CD4-positive, CD25-positive, alpha-beta regulatory T cell (primary cell): ENCODE data around the gene MXD1. TPM values are rescaled to one million over a fixed set of nuclear protein-coding genes. Genes with fewer than 3 reads are reported as not detected.
A peak's percentile ranks its signal among the peaks of the same experiment; 100 is the strongest.

Experiments used
- ATAC-seq, 2 donors: fragments of 150-1000 bp; cut with Tn5 transposase; one replicate each; pipeline ENCODE4 v1.10.0; 2021; ENCODE audit warnings: low read depth in 2 of 2, moderate number of reproducible peaks in 2 of 2, moderate library complexity in 1 of 2
- DNase-seq, 3 donors: peaks; one replicate each; pipeline versions ENCODE4 v3.0.0 to v3.0.0-alpha.2; 2012 to 2022; ENCODE audit warnings: mixed read lengths in 1 of 3
- H3K27ac ChIP-seq: one replicate; pipeline ENCODE4 v1.7.0; 2013; ENCODE audit warnings: mild to moderate bottlenecking, low read length; ENCODE audit not compliant: insufficient read depth, poor library complexity, severe bottlenecking
- H3K27me3 ChIP-seq: one replicate; pipeline ENCODE4 v1.7.0; 2013; ENCODE audit warnings: low read length; ENCODE audit not compliant: control insufficient read depth, insufficient read depth
- H3K36me3 ChIP-seq: one replicate; pipeline ENCODE4 v1.7.0; 2013; ENCODE audit warnings: mild to moderate bottlenecking, low read length, moderate library complexity; ENCODE audit not compliant: control insufficient read depth, insufficient read depth
- H3K4me1 ChIP-seq: 2 replicates; pipeline ENCODE4 v1.7.0; 2013; ENCODE audit warnings: mild to moderate bottlenecking, low read length; ENCODE audit not compliant: insufficient read depth, control insufficient read depth, poor library complexity, severe bottlenecking
- H3K4me3 ChIP-seq: one replicate; pipeline ENCODE4 v1.7.0; 2013; ENCODE audit warnings: low read depth, mild to moderate bottlenecking, low read length, moderate library complexity
- H3K9me3 ChIP-seq, 2 experiments: 1 replicate in 1 of 2; 2 replicates in 1 of 2; pipeline ENCODE4 v1.7.0; 2013; ENCODE audit warnings: low read length in 2 of 2, mild to moderate bottlenecking in 1 of 2, moderate library complexity in 1 of 2; ENCODE audit not compliant: control insufficient read depth in 2 of 2
- H3K27ac Mint-ChIP-seq, 3 donors: one replicate each; pipeline ENCODE4 v1.8.0; 2020 to 2022; ENCODE audit warnings: mild to moderate bottlenecking in 3 of 3, mixed read lengths in 3 of 3, moderate library complexity in 2 of 3
- H3K27me3 Mint-ChIP-seq: one replicate; pipeline ENCODE4 v1.8.0; 2022; ENCODE audit warnings: mild to moderate bottlenecking, mixed read lengths
- H3K36me3 Mint-ChIP-seq: one replicate; pipeline ENCODE4 v1.8.0; 2020; ENCODE audit warnings: mixed read lengths
- H3K4me1 Mint-ChIP-seq, 4 donors: one replicate each; pipeline ENCODE4 v1.8.0; 2020 to 2022; ENCODE audit warnings: mixed read lengths in 4 of 4, mild to moderate bottlenecking in 1 of 4
- H3K4me3 Mint-ChIP-seq, 4 donors: one replicate each; pipeline ENCODE4 v1.8.0; 2020 to 2022; ENCODE audit warnings: mild to moderate bottlenecking in 4 of 4, mixed read lengths in 4 of 4, moderate library complexity in 3 of 4
- H3K9me3 Mint-ChIP-seq, 7 donors: one replicate each; pipeline ENCODE4 v1.8.0; 2020 to 2022; ENCODE audit warnings: mixed read lengths in 7 of 7, mild to moderate bottlenecking in 3 of 7, moderate library complexity in 2 of 7
- polyA plus RNA-seq, 4 donors: library from polyadenylated mRNA; unstranded; fragments of 300-500 nt; fragmentation: Illumina TruSeq; gene quantifications; one replicate each; pipeline ENCODE4 v1.2.3, GENCODE V29; 2021
- total RNA-seq: library from RNA; stranded (reverse); gene quantifications from one replicate; pipeline ENCODE4 v1.2.3, GENCODE V29; 2022

Gene MXD1
- total and polyA plus RNA-seq, 5 donors from 2014 or later = 8.3 to 40.6 (median 12.9) TPM

DNA sequence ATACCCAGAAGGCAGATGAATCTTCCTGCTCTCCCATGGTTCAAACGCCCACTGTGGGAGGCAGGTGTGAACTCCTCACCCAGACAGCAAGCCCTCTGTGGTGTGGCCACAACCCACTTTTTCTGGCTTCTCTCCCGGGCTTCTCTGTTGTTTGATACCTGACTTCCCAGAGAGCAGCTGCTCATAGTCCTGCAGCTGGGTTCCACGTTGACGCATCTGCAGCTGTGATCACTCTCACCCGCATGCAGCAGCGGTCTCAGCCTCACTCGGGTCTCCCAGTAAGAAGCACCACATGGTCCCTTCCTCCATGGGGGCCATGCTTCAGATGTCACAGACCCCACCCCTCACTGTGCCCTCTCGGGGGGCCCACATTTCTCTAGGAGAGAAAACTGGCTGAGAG, 43.1 kb downstream of the MXD1 start:
- Mint-ChIP-seq H3K27ac (no peak overlapping the region), H3K4me3 (no peak overlapping the region)
- no peak for DNase-seq

DNA sequence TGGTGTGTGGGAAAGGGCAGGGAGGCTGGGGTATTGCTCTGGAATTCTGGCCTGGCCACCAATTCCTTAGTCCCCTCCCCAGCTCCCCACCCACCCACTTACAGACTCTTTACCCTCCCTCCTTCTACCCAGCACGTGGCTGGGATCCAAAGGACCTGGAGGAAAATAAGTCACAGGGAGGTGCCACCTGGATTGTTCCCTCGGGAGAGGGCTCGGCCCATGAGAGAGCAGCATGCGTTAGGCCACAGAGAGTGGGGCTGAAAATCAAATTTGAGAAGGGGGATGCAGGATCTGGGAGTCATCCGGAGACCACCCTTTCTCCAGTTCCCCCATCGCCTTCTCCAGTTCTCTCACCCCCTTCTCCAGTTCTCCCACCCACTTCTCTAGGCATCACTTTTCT, 43.6 kb downstream of the MXD1 start:
- Histone ChIP-seq H3K4me1 (no peaks in the 10 kb centered on the region), H3K9me3 (no peaks in the 10 kb centered on the region), H3K36me3 (no peaks in the 10 kb centered on the region), H3K27ac (no peak overlapping the region), H3K4me3 (no peak overlapping the region), H3K27me3 (peaks cover 5% of the 10 kb centered on the region)
- Mint-ChIP-seq H3K36me3 (no peaks in the 10 kb centered on the region), H3K27me3 (peaks cover 18% of the 10 kb centered on the region), H3K9me3 (peaks cover 0 to 2% (median 0%) of the 10 kb centered on the region in 7 donors), H3K27ac (no peak overlapping the region), H3K4me3 (no peak overlapping the region), H3K4me1 (peaks cover 0 to 2% (median 0%) of the 10 kb centered on the region in 4 donors)
- DNase-seq (no peak), ATAC-seq (no peak)

More for the DNA sequence above, 43.1 kb downstream of the MXD1 start:
- no peaks in the 10 kb centered on the region for H3K36me3 Mint-ChIP-seq
- Histone ChIP-seq H3K9me3 (no peaks in the 10 kb centered on the region), H3K4me1 (no peaks in the 10 kb centered on the region), H3K27ac (no peak overlapping the region), H3K36me3 (no peaks in the 10 kb centered on the region), H3K4me3 (no peak overlapping the region), H3K27me3 (peaks cover 5% of the 10 kb centered on the region)
- H3K4me1 Mint-ChIP-seq = peaks cover 0 to 2% (median 0%) of the 10 kb centered on the region in 4 donors
- peaks cover 0 to 2% (median 0%) of the 10 kb centered on the region in 7 donors for H3K9me3 Mint-ChIP-seq
- no peak for ATAC-seq
- peaks cover 18% of the 10 kb centered on the region for H3K27me3 Mint-ChIP-seq

DNA sequence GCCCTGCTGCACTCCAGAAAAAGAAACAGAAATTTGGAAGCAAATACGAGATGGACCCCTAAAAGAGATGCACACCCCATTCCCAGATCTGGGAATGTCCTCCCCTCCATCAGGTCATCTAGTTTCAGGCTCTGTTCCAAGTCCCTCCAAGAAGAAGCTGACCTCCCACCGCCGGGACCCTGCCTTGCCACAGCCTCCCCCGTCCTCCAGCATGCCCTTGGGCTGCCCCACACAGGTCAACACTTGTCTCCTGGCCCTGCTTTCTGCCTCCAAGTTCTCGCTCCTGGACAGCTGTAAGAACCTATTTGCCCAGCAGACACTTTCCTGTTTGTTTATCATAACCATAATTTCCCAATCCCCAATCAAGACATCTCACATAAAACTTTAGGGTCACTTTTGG, 44.5 kb downstream of the MXD1 start:
- no peaks in the 10 kb centered on the region for H3K36me3 Mint-ChIP-seq
- no peak overlapping the region for H3K27ac Mint-ChIP-seq
- no peak overlapping the region for H3K4me3 Mint-ChIP-seq
- H3K36me3 ChIP-seq = no peaks in the 10 kb centered on the region
- H3K27me3 Mint-ChIP-seq = peaks cover 17% of the 10 kb centered on the region
- peaks cover under 1% of the 10 kb centered on the region for H3K4me1 ChIP-seq
- H3K27me3 ChIP-seq = peaks cover 5% of the 10 kb centered on the region
- H3K9me3 ChIP-seq = no peaks in the 10 kb centered on the region
- no peak overlapping the region for H3K27ac ChIP-seq
- no peak overlapping the region for H3K4me3 ChIP-seq
- H3K4me1 Mint-ChIP-seq = peaks cover 0 to 2% (median 0%) of the 10 kb centered on the region in 4 donors
- ATAC-seq (no peak), DNase-seq (no peak)
- H3K9me3 Mint-ChIP-seq = peaks cover 0 to 2% (median 0%) of the 10 kb centered on the region in 7 donors

DNA sequence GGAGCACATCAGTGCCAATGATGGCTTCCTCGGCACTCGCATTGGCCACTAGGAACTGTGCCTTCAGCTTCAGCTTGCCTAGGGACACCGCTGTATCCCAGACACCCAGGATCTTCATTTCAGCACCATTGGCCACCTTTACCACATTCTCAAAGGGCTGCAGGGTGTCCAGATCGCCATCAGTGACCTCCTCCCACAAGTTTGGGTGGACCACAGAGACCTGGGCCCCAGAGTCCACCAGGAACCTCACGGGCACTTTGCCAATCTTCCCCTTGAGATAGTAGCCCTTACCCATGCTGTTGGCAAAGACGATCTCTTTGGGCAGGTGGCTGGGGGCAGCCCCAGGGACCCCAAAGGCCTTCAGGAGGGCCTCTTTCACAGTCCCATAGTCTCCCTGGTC, 45.9 kb downstream of the MXD1 start:
- Histone ChIP-seq H3K36me3 (no peaks in the 10 kb centered on the region), H3K27me3 (peaks cover 5% of the 10 kb centered on the region), H3K9me3 (no peaks in the 10 kb centered on the region), H3K4me3 (no peak overlapping the region), H3K4me1 (peaks cover 5% of the 10 kb centered on the region), H3K27ac (no peak overlapping the region)
- DNase-seq = no peak
- no peak overlapping the region for H3K27ac Mint-ChIP-seq
- no peaks in the 10 kb centered on the region for H3K36me3 Mint-ChIP-seq
- no peak overlapping the region for H3K4me3 Mint-ChIP-seq
- peaks cover 0 to 6% (median under 1%) of the 10 kb centered on the region in 4 donors for H3K4me1 Mint-ChIP-seq
- ATAC-seq = no peak
- H3K9me3 Mint-ChIP-seq = peaks cover 0 to 2% (median 0%) of the 10 kb centered on the region in 7 donors
- peaks cover 8% of the 10 kb centered on the region for H3K27me3 Mint-ChIP-seq

GRCh38 chr2:69961496-69961895, 46.6 kb downstream of the MXD1 start, which contains the start of gene ASPRV1:
Gene ASPRV1, minus strand, starts transcription at chr2:69961631. Its CDS starts 195 bp downstream, at chr2:69961436.
- DNase-seq (no peak), ATAC-seq (no peak)
- Histone ChIP-seq H3K4me3 (no peak within 1 kb of the TSS), H3K9me3 (no peaks in the 10 kb centered on the region), H3K27me3 (peaks cover 5% of the 10 kb centered on the region), H3K4me1 (peaks cover 5% of the 10 kb centered on the region), H3K27ac (no peak within 1 kb of the TSS), H3K36me3 (no peaks in the 10 kb centered on the region)
- no peak within 1 kb of the TSS for H3K27ac Mint-ChIP-seq
- H3K27me3 Mint-ChIP-seq = peaks cover 7% of the 10 kb centered on the region
- no peak within 1 kb of the TSS for H3K4me3 Mint-ChIP-seq
- H3K9me3 Mint-ChIP-seq = peaks cover 0 to 2% (median 0%) of the 10 kb centered on the region in 7 donors
- H3K4me1 Mint-ChIP-seq = peaks cover 0 to 6% (median under 1%) of the 10 kb centered on the region in 4 donors
- no peaks in the 10 kb centered on the region for H3K36me3 Mint-ChIP-seq

DNA sequence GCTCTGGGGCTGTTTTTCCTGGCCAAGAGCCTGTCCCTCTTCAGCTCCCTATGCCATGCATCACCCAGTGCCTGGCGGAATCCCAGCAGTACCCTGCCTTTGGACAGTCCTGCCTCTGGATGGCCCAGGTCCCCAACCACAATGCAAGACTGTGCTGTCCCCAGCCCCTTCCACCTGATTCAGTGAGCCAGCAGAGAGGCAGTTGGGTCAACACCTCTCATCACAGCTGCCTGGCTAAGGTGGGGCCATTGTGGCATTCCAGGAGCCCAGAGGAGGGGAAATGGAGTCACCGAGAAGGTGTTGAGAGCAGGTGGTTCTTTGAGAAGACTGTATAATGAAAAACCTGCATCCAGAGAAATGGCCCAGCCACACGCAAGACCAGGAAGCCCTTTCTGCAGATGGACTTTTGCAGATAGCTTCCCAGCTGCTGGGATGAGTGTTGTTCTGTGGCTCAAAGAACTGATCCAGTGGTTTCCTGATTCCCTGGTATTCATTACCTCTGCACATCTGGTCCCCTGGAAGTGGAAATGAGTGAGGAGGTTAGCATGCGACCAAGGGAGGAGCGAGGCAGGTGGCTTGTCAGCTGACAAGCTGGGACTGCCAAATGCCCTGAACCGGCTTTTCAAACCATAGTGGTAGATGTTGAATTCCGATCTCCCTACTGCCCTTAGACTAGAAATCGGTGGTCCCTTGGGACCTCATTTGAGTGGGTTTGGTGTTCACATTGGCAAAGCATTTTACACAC, 48.2 kb downstream of the MXD1 start:
- Mint-ChIP-seq H3K36me3 (no peaks in the 10 kb centered on the region), H3K27ac (no peak overlapping the region), H3K27me3 (no peaks in the 10 kb centered on the region), H3K4me3 (no peak overlapping the region), H3K9me3 (peaks cover 0 to 2% (median 0%) of the 10 kb centered on the region in 7 donors), H3K4me1 (peaks cover 0 to 6% (median under 1%) of the 10 kb centered on the region in 4 donors)
- Histone ChIP-seq H3K27ac (no peak overlapping the region), H3K36me3 (no peaks in the 10 kb centered on the region), H3K4me3 (no peak overlapping the region), H3K4me1 (peaks cover 5% of the 10 kb centered on the region), H3K27me3 (no peaks in the 10 kb centered on the region), H3K9me3 (no peaks in the 10 kb centered on the region)
- no peak for ATAC-seq
- no peak for DNase-seq

- Histone ChIP-seq H3K36me3 (no peaks in the 10 kb centered on the region), H3K27me3 (no peaks in the 10 kb centered on the region), H3K4me3 (no peak overlapping the region), H3K4me1 (peaks cover 5% of the 10 kb centered on the region), H3K9me3 (no peaks in the 10 kb centered on the region), H3K27ac (no peak overlapping the region)
- Mint-ChIP-seq H3K4me1 (peaks cover 0 to 6% (median under 1%) of the 10 kb centered on the region in 4 donors), H3K27me3 (no peaks in the 10 kb centered on the region), H3K9me3 (peaks cover 0 to 2% (median 0%) of the 10 kb centered on the region in 7 donors), H3K4me3 (no peak overlapping the region), H3K36me3 (no peaks in the 10 kb centered on the region), H3K27ac (peak overlapping the region in 1 of 3 donors; percentile 20)
- no peak for DNase-seq
- no peak for ATAC-seq
Measured at GRCh38 chr2:69964353-69964841, 49.5 kb downstream of the MXD1 start.
